ENCODE measurements around the gene DTX1.
A peak's percentile ranks its signal among the peaks of the same experiment; 100 is the strongest.

The DTX1 gene

GRCh38 chr12:113072136-113072535, 15.6 kb downstream of the DTX1 start:
- no peak for DNase-seq

GRCh38 chr12:113073586-113073985, 17.1 kb downstream of the DTX1 start:
- no peak for DNase-seq

- DNase-seq, result no peak
These were observed 18.7 kb downstream of the DTX1 start for GRCh38 chr12:113075137-113075683.

GRCh38 chr12:113077057-113077858, 20.7 kb downstream of the DTX1 start:
- DNase-seq, result no peak

- DNase-seq, result no peak
These were observed 21.3 kb downstream of the DTX1 start for GRCh38 chr12:113077859-113078255.

- DNase-seq, result no peak
These were observed 25.3 kb downstream of the DTX1 start for GRCh38 chr12:113081873-113082272.

- no peak for DNase-seq
These were observed 26.1 kb downstream of the DTX1 start for GRCh38 chr12:113082486-113083148.

GRCh38 chr12:113083863-113084435, 27.4 kb downstream of the DTX1 start:
- no peak for DNase-seq

GRCh38 chr12:113086249-113087164, 30.0 kb downstream of the DTX1 start:
- peak; percentile 62 for DNase-seq

- peak; percentile 63 for DNase-seq
These were observed 30.7 kb downstream of the DTX1 start for GRCh38 chr12:113087193-113087592.

- DNase-seq, result no peak
These were observed 31.5 kb downstream of the DTX1 start for GRCh38 chr12:113088037-113088436.

GRCh38 chr12:113088971-113089756, 32.6 kb downstream of the DTX1 start:
- peak; percentile 83 for DNase-seq

- no peak for DNase-seq
These were observed 33.3 kb downstream of the DTX1 start for GRCh38 chr12:113089839-113090238.

GRCh38 chr12:113090740-113091139, 34.2 kb downstream of the DTX1 start:
- no peak for DNase-seq

GRCh38 chr12:113091506-113091905, 35.0 kb downstream of the DTX1 start:
- DNase-seq, result no peak

GRCh38 chr12:113092607-113093408, 36.3 kb downstream of the DTX1 start:
- DNase-seq, result no peak

GRCh38 chr12:113093409-113094101, 37.0 kb downstream of the DTX1 start:
- DNase-seq, result no peak

- DNase-seq, result no peak
These were observed 38.2 kb downstream of the DTX1 start for GRCh38 chr12:113094738-113095137.

GRCh38 chr12:113095405-113095804, 38.9 kb downstream of the DTX1 start:
- no peak for DNase-seq
